Mesenchymal stem cell (in vitro differentiated cells and primary cell): Measurements from ENCODE around the gene CACNA1C.

Source experiments
- DNase-seq: peaks from one replicate; pipeline ENCODE4 v3.0.0-alpha.2; 2013
- H2AFZ ChIP-seq: one replicate; pipeline ENCODE4 v1.6.1; 2013; ENCODE audit warnings: low read depth, mild to moderate bottlenecking, control low read depth, inconsistent platforms, low read length, moderate library complexity
- H2AK5ac ChIP-seq: 2 replicates; pipeline ENCODE4 v1.6.1; 2013; ENCODE audit warnings: low read length, moderate library complexity, mild to moderate bottlenecking, inconsistent platforms; ENCODE audit not compliant: severe bottlenecking
- H2BK120ac ChIP-seq: one replicate; pipeline ENCODE4 v1.6.1; 2013; ENCODE audit warnings: low read depth, mild to moderate bottlenecking, inconsistent platforms, low read length, moderate library complexity
- H2BK12ac ChIP-seq, 2 experiments: one replicate each; pipeline ENCODE4 v1.6.1; 2013; ENCODE audit warnings: inconsistent platforms in 2 of 2, low read length in 2 of 2, mild to moderate bottlenecking in 2 of 2, moderate library complexity in 2 of 2, control low read depth in 1 of 2
- H2BK15ac ChIP-seq: one replicate; pipeline ENCODE4 v1.6.1; 2013; ENCODE audit warnings: mild to moderate bottlenecking, low read depth, inconsistent platforms; ENCODE audit not compliant: poor library complexity, severe bottlenecking
- H2BK5ac ChIP-seq: 2 replicates; pipeline ENCODE4 v1.6.1; 2013; ENCODE audit warnings: low read depth, mild to moderate bottlenecking, low read length, control low read depth, inconsistent platforms; ENCODE audit not compliant: poor library complexity, severe bottlenecking
- H3K14ac ChIP-seq, 2 experiments: one replicate each; pipeline ENCODE4 v1.6.1; 2013; ENCODE audit warnings: inconsistent platforms in 2 of 2, low read length in 2 of 2, control low read depth in 1 of 2, mild to moderate bottlenecking in 1 of 2, moderate library complexity in 1 of 2
- H3K18ac ChIP-seq, 2 experiments: one replicate each; pipeline ENCODE4 v1.6.1; 2013; ENCODE audit warnings: inconsistent platforms in 2 of 2, low read length in 2 of 2, control low read depth in 1 of 2, low read depth in 1 of 2, mild to moderate bottlenecking in 1 of 2
- H3K23ac ChIP-seq, 2 experiments: one replicate each; pipeline ENCODE4 v1.6.1; 2013; ENCODE audit warnings: inconsistent platforms in 2 of 2, low read length in 2 of 2, mild to moderate bottlenecking in 2 of 2, moderate library complexity in 2 of 2, control low read depth in 1 of 2
- H3K27ac ChIP-seq: 2 replicates; pipeline ENCODE4 v1.5.1; 2013; ENCODE audit warnings: mild to moderate bottlenecking, moderate library complexity, low read length, control low read depth, inconsistent platforms; ENCODE audit not compliant: poor library complexity, severe bottlenecking
- H3K27me3 ChIP-seq, 2 experiments: 2 replicates each; pipeline versions ENCODE4 v1.6.1 to v1.7.0; 2013; ENCODE audit warnings: low read length in 2 of 2, mild to moderate bottlenecking in 2 of 2, moderate library complexity in 2 of 2, control low read depth in 1 of 2, inconsistent platforms in 1 of 2; ENCODE audit not compliant: control insufficient read depth in 1 of 2, insufficient read depth in 1 of 2
- H3K36me3 ChIP-seq, 2 experiments: 2 replicates each; pipeline versions ENCODE4 v1.6.1 to v1.7.0; 2013; ENCODE audit warnings: low read length in 2 of 2, control low read depth in 1 of 2, inconsistent platforms in 1 of 2, low read depth in 1 of 2, mild to moderate bottlenecking in 1 of 2; ENCODE audit not compliant: insufficient read depth in 2 of 2, control insufficient read depth in 1 of 2
- H3K4ac ChIP-seq, 2 experiments: one replicate each; pipeline ENCODE4 v1.6.1; 2013; ENCODE audit warnings: inconsistent platforms in 2 of 2, low read length in 2 of 2, mild to moderate bottlenecking in 2 of 2, moderate library complexity in 2 of 2, control low read depth in 1 of 2, low read depth in 1 of 2
- H3K4me1 ChIP-seq: 2 replicates; pipeline ENCODE4 v1.6.1; 2013; ENCODE audit warnings: low read depth, low read length, control low read depth; ENCODE audit not compliant: control insufficient read depth, insufficient read depth
- H3K4me2 ChIP-seq: 2 replicates; pipeline ENCODE4 v1.6.1; 2013; ENCODE audit warnings: low read length, mild to moderate bottlenecking, inconsistent platforms; ENCODE audit not compliant: poor library complexity, severe bottlenecking
- H3K4me3 ChIP-seq, 2 experiments: 2 replicates each; pipeline versions ENCODE4 v1.5.1 to v1.7.0; 2013; ENCODE audit warnings: low read length in 2 of 2, mild to moderate bottlenecking in 2 of 2, control low read depth in 1 of 2, low read depth in 1 of 2; ENCODE audit not compliant: insufficient read depth in 1 of 2
- H3K79me1 ChIP-seq: replicated peaks from 2 replicates; pipeline ENCODE4 v1.6.1; 2013; ENCODE audit warnings: mild to moderate bottlenecking, control low read depth, low read length, inconsistent platforms; ENCODE audit not compliant: poor library complexity, severe bottlenecking
- H3K9ac ChIP-seq: 2 replicates; pipeline ENCODE4 v1.7.0; 2013; ENCODE audit warnings: mild to moderate bottlenecking, low read length, moderate library complexity
- H3K9me3 ChIP-seq: 2 replicates; pipeline ENCODE4 v1.7.0; 2013; ENCODE audit warnings: mild to moderate bottlenecking, low read length; ENCODE audit not compliant: control insufficient read depth
- H4K8ac ChIP-seq: one replicate; pipeline ENCODE4 v1.6.1; 2013; ENCODE audit warnings: inconsistent platforms, mild to moderate bottlenecking, low read length, moderate library complexity
- H4K91ac ChIP-seq: one replicate; pipeline ENCODE4 v1.6.1; 2013; ENCODE audit warnings: mild to moderate bottlenecking, low read length, inconsistent platforms
- WGBS: methylation state at CpG from one replicate; pipeline ENCODE4 v1.1.7; 2013; ENCODE audit warnings: mixed read lengths; 5-methylcytosine and 5-hydroxymethylcytosine counted together

The CACNA1C gene

GRCh38 chr12:2312770-2313169, 260.0 kb downstream of the CACNA1C start:
- no peak overlapping the region for H3K4me2 ChIP-seq
- H3K36me3 ChIP-seq: peaks cover 0 to 3% of the 10 kb centered on the region in 2 experiments
- no peak overlapping the region for H3K27ac ChIP-seq
- H3K18ac ChIP-seq: no peak overlapping the region
- no peak overlapping the region for H2BK5ac ChIP-seq
- H2BK12ac ChIP-seq: no peak overlapping the region
- no peaks in the 10 kb centered on the region for H3K79me1 ChIP-seq
- H2AK5ac ChIP-seq: no peak overlapping the region
- H3K4ac ChIP-seq: no peak overlapping the region
- no peak overlapping the region for H3K9ac ChIP-seq
- H2BK120ac ChIP-seq: no peak overlapping the region
- H3K9me3 ChIP-seq: peaks cover 6% of the 10 kb centered on the region
- no peak overlapping the region for H4K8ac ChIP-seq
- WGBS: no CpG with 5 or more reads among the region's 1 CpG
- no peak overlapping the region for H3K4me3 ChIP-seq
- no peaks in the 10 kb centered on the region for H3K27me3 ChIP-seq
- H3K14ac ChIP-seq: peak overlapping the region in 1 of 2 experiments; percentile 79
- H4K91ac ChIP-seq: no peak overlapping the region
- peaks cover 4% of the 10 kb centered on the region for H3K4me1 ChIP-seq
- no peak overlapping the region for H2BK15ac ChIP-seq
- H2AFZ ChIP-seq: no peak overlapping the region
- H3K23ac ChIP-seq: no peak overlapping the region
- no peak for DNase-seq

DNA sequence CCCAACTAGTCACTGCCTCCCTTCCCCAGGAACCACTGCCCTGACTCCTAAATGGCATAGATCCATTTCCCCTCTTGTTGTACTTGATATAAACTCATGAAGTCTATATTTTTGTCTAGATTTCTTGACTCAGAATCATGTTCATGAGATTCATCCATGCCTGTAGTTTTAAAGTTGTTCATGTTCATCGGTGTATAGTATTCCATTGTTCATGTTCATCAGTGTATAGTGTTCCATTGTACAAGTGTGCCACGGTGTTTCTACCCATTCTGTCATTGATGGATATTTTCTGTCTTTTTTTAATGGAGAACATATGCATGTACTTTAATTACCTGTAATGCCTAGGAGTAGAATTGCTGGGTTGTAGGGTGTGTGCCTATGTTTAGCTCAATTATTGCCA, 261.7 kb downstream of the CACNA1C start:
- Histone ChIP-seq H3K4ac (no peak overlapping the region), H2BK12ac (no peak overlapping the region), H3K27me3 (no peaks in the 10 kb centered on the region), H3K36me3 (no peaks in the 10 kb centered on the region), H4K8ac (no peak overlapping the region), H3K79me1 (no peaks in the 10 kb centered on the region), H3K4me1 (peaks cover 15% of the 10 kb centered on the region), H4K91ac (peak overlapping the region; percentile 69), H3K23ac (no peak overlapping the region), H2BK5ac (no peak overlapping the region), H3K4me2 (no peak overlapping the region), H3K18ac (no peak overlapping the region), H2AFZ (no peak overlapping the region), H3K9me3 (no peaks in the 10 kb centered on the region), H3K9ac (no peak overlapping the region), H3K14ac (no peak overlapping the region), H3K4me3 (no peak overlapping the region), H2AK5ac (no peak overlapping the region), H2BK15ac (no peak overlapping the region), H2BK120ac (no peak overlapping the region), H3K27ac (no peak overlapping the region)
- no peak for DNase-seq
- 100% methylated on average over 2 of the region's 2 CpGs for WGBS

DNA sequence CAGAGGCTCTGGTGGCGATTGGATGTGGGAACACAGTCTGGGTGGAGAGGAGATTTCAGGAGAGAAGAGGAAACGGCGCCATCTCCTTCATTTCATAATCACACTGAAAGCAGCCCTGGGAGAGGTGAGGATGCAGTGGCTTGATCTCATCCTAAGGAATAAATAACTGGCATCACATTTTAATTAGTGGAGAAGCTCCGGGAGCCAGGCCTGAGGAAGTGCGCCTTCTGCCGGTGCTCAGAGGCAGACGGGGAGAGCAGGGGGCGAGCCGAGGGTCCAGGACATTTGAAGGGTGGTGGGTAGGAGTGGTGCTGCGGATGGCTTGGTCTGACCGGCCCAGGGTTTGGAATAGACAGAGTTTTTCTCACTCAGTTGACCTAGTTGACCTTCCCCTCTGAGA, 265.0 kb downstream of the CACNA1C start:
- no peaks in the 10 kb centered on the region for H3K36me3 ChIP-seq
- H2BK12ac ChIP-seq: peak overlapping the region; percentile 25 to 87
- WGBS: 84% methylated on average over 8 of the region's 11 CpGs
- H3K9me3 ChIP-seq: no peaks in the 10 kb centered on the region
- H3K4ac ChIP-seq: no peak overlapping the region
- DNase-seq: no peak
- H3K9ac ChIP-seq: no peak overlapping the region
- no peak overlapping the region for H3K23ac ChIP-seq
- peaks cover 17% of the 10 kb centered on the region for H3K4me1 ChIP-seq
- no peak overlapping the region for H4K8ac ChIP-seq
- H3K4me3 ChIP-seq: no peak overlapping the region
- no peak overlapping the region for H4K91ac ChIP-seq
- no peak overlapping the region for H2BK5ac ChIP-seq
- no peak overlapping the region for H2AFZ ChIP-seq
- H3K27ac ChIP-seq: no peak overlapping the region
- no peak overlapping the region for H2BK15ac ChIP-seq
- no peaks in the 10 kb centered on the region for H3K79me1 ChIP-seq
- H2BK120ac ChIP-seq: no peak overlapping the region
- H3K27me3 ChIP-seq: no peaks in the 10 kb centered on the region
- H3K4me2 ChIP-seq: no peak overlapping the region
- H3K18ac ChIP-seq: peak overlapping the region in 1 of 2 experiments; percentile 48
- H2AK5ac ChIP-seq: no peak overlapping the region
- H3K14ac ChIP-seq: no peak overlapping the region

DNA sequence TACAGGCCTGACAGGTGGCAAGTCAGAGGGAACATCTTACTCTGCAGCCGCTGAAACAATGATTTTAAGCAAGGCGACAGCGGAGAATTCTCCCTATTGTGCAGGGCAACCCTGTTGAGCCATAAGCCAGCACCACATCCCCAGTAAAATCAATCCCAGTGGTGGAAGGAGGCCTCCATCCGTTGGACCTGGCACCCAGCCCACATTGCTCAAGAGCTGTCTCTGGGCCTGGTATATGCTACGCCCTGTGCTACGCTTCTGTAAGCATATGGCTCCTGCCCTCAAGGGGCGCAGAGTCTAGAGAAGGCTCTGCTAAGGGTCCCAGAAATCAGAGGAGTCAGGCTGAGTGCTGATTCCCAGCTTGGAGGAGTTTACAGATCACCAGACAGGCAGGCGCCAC, 265.5 kb downstream of the CACNA1C start:
- Histone ChIP-seq H3K4me1 (peaks cover 17% of the 10 kb centered on the region), H3K4me3 (no peak overlapping the region), H2BK15ac (no peak overlapping the region), H3K79me1 (no peaks in the 10 kb centered on the region), H3K18ac (peak overlapping the region in 1 of 2 experiments; percentile 52), H3K36me3 (no peaks in the 10 kb centered on the region), H3K27ac (no peak overlapping the region), H3K14ac (no peak overlapping the region), H3K4me2 (no peak overlapping the region), H3K9me3 (no peaks in the 10 kb centered on the region), H2BK5ac (no peak overlapping the region), H4K8ac (no peak overlapping the region), H2AK5ac (peak overlapping the region; percentile 37), H2AFZ (no peak overlapping the region), H3K9ac (no peak overlapping the region), H3K27me3 (no peaks in the 10 kb centered on the region), H2BK12ac (peak overlapping the region; percentile 87 to 96), H2BK120ac (no peak overlapping the region), H3K23ac (no peak overlapping the region), H3K4ac (no peak overlapping the region), H4K91ac (peak overlapping the region; percentile 2)
- WGBS: 79% methylated on average over 8 of the region's 8 CpGs
- DNase-seq: no peak
